ENCODE measurements around the gene IGFBP2. TPM values are rescaled to one million over a fixed set of nuclear protein-coding genes. Genes with fewer than 3 reads are reported as not detected.

IGFBP2 gene
- total and polyA plus RNA-seq, 2 donors (not counting 1 experiment from before 2014, with no cell fraction given) = not detected

DNA sequence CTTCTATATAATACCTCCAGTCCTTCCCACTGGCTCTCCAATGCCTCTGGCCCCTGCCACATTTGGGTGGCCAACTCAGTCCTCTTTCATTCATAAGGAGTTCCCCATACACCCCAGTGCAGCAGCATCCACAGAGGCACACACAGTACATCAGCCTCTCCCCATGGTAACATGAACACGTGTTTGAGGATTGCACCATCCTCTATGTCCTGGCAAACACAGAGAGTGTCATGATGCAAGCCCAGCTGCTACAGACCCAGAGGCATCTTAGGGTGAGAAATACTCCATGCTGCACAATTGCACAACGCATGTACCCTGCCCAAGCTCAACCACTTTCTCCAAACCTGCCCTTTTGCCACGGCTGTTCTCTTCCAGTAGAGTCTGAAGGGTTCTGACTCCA is 50.6 kb downstream of the IGFBP2 start:
- no peaks in the 10 kb centered on the region for H3K4me1 ChIP-seq (ENCODE audit: control insufficient read depth in 2 of 2, insufficient read depth in 2 of 2, low read length in 2 of 2)
- no peaks in the 10 kb centered on the region for H3K9me3 Mint-ChIP-seq (ENCODE audit: insufficient read depth)
- no peaks in the 10 kb centered on the region for H3K4me1 Mint-ChIP-seq
- peaks cover 63% of the 10 kb centered on the region for H3K27me3 Mint-ChIP-seq
- CTCF ChIA-PET = interaction anchor here (0.7 to 3.3 kb wide), 3 partner anchors 9 to 1029 kb away, joined by 3 to 21 read pairs (median 4); no protein-coding TSS in a partner anchor
- H3K79me2 ChIP-seq (ENCODE audit: control insufficient read depth, insufficient read depth, low read length) = no peaks in the 10 kb centered on the region
- H4K20me1 ChIP-seq (ENCODE audit: control insufficient read depth, insufficient read depth, low read length, poor library complexity, severe bottlenecking) = no peaks in the 10 kb centered on the region
- POLR2A ChIA-PET = no interaction called here
- no peak overlapping the region for H3K27ac ChIP-seq (ENCODE audit: low read length in 2 of 2)
- ATAC-seq (ENCODE audit: low read depth) = no peak
- no peak overlapping the region for H3K4me3 Mint-ChIP-seq
- no peaks in the 10 kb centered on the region for H3K36me3 ChIP-seq (replicated peaks in 1 of 2; ENCODE audit: control extremely low read depth in 1 of 2, control insufficient read depth in 1 of 2, extremely low read depth in 1 of 2, insufficient read depth in 2 of 2, low read length in 1 of 2)
- no peak for DNase-seq
- no peak overlapping the region for H3K4me3 ChIP-seq (ENCODE audit: control extremely low read depth in 1 of 5, extremely low read depth in 1 of 5, insufficient read depth in 1 of 5, low read depth in 2 of 5, low read length in 4 of 5)
- TF ChIP-seq, protein P1, sequence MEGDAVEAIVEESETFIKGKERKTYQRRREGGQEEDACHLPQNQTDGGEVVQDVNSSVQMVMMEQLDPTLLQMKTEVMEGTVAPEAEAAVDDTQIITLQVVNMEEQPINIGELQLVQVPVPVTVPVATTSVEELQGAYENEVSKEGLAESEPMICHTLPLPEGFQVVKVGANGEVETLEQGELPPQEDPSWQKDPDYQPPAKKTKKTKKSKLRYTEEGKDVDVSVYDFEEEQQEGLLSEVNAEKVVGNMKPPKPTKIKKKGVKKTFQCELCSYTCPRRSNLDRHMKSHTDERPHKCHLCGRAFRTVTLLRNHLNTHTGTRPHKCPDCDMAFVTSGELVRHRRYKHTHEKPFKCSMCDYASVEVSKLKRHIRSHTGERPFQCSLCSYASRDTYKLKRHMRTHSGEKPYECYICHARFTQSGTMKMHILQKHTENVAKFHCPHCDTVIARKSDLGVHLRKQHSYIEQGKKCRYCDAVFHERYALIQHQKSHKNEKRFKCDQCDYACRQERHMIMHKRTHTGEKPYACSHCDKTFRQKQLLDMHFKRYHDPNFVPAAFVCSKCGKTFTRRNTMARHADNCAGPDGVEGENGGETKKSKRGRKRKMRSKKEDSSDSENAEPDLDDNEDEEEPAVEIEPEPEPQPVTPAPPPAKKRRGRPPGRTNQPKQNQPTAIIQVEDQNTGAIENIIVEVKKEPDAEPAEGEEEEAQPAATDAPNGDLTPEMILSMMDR (IDR thresholded peaks at IDR 0.05) = no peak
- TF ChIP-seq EZH2 (IDR thresholded peaks at IDR 0.05; ENCODE audit: borderline replicate concordance, insufficient read depth, low read depth, low read length, poor library complexity, severe bottlenecking) = no peak
- peaks cover 0 to 25% (median 5%) of the 10 kb centered on the region in 4 experiments for H3K27me3 ChIP-seq (replicated peaks in 1 of 4; ENCODE audit: control extremely low read depth in 1 of 4, control insufficient read depth in 3 of 4, insufficient read depth in 4 of 4, low read length in 3 of 4)
- no peaks in the 10 kb centered on the region for H3K9me3 ChIP-seq (ENCODE audit: control extremely low read depth in 1 of 3, control insufficient read depth in 2 of 3, insufficient read depth in 1 of 3, low read length in 2 of 3)
- no peak overlapping the region for H3K27ac Mint-ChIP-seq
- H2AFZ ChIP-seq (ENCODE audit: insufficient read depth, low read depth, low read length, poor library complexity, severe bottlenecking) = no peak overlapping the region
- no peak overlapping the region for H3K4me2 ChIP-seq (replicated peaks; ENCODE audit: low read depth, low read length, poor library complexity, severe bottlenecking)
- intact Hi-C loops (cut with micrococcal nuclease) = no loop called here
- no peak overlapping the region for H3K9ac ChIP-seq (ENCODE audit: low read length)
- 86% methylated on average over 3 of the region's 3 CpGs for WGBS (ENCODE audit: insufficient coverage)

DNA sequence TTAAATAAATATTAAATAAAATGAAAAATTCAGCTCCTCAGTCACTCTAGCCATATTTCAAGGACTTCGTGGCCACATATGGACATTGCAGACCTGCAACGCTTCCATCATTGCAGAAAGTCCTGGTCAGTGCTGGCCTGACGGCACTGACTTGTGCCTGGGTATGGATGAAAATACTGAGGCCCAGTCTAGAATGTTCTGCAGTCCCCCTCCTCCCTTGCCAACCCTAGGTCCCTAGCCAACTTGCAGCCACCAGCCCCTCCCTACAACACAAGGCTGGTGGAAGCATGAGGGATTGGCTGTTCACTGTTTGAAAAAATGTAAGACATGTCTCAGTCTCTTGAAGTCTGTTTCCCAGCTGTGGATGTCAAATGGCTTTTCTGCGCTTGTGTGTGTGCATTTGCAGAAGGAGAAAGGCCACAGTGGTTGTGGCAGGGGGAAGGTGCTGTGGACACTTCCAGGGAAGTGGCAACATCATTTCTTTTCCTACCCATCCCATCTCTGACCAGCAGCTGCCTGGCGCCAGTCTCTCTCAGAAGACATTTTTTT is 52.2 kb downstream of the IGFBP2 start:
- no peaks in the 10 kb centered on the region for H3K9me3 Mint-ChIP-seq (ENCODE audit: insufficient read depth)
- no peak for ATAC-seq (ENCODE audit: low read depth)
- Histone ChIP-seq H3K4me2 (replicated peaks; ENCODE audit: low read depth, low read length, poor library complexity, severe bottlenecking) (no peak overlapping the region), H3K9me3 (ENCODE audit: control extremely low read depth in 1 of 3, control insufficient read depth in 2 of 3, insufficient read depth in 1 of 3, low read length in 2 of 3) (no peaks in the 10 kb centered on the region), H3K27me3 (replicated peaks in 1 of 4; ENCODE audit: control extremely low read depth in 1 of 4, control insufficient read depth in 3 of 4, insufficient read depth in 4 of 4, low read length in 3 of 4) (peaks cover 0 to 36% (median 14%) of the 10 kb centered on the region in 4 experiments), H3K79me2 (ENCODE audit: control insufficient read depth, insufficient read depth, low read length) (no peaks in the 10 kb centered on the region), H4K20me1 (ENCODE audit: control insufficient read depth, insufficient read depth, low read length, poor library complexity, severe bottlenecking) (no peaks in the 10 kb centered on the region), H3K4me3 (ENCODE audit: control extremely low read depth in 1 of 5, extremely low read depth in 1 of 5, insufficient read depth in 1 of 5, low read depth in 2 of 5, low read length in 4 of 5) (no peak overlapping the region), H3K36me3 (replicated peaks in 1 of 2; ENCODE audit: control extremely low read depth in 1 of 2, control insufficient read depth in 1 of 2, extremely low read depth in 1 of 2, insufficient read depth in 2 of 2, low read length in 1 of 2) (no peaks in the 10 kb centered on the region), H3K9ac (ENCODE audit: low read length) (no peak overlapping the region), H2AFZ (ENCODE audit: insufficient read depth, low read depth, low read length, poor library complexity, severe bottlenecking) (no peak overlapping the region), H3K27ac (ENCODE audit: low read length in 2 of 2) (no peak overlapping the region), H3K4me1 (ENCODE audit: control insufficient read depth in 2 of 2, insufficient read depth in 2 of 2, low read length in 2 of 2) (no peaks in the 10 kb centered on the region)
- TF ChIP-seq EZH2 (IDR thresholded peaks at IDR 0.05; ENCODE audit: borderline replicate concordance, insufficient read depth, low read depth, low read length, poor library complexity, severe bottlenecking) = no peak
- TF ChIP-seq, protein P1 (IDR thresholded peaks at IDR 0.05) = no peak
- POLR2A ChIA-PET = no interaction called here
- CTCF ChIA-PET = interaction anchor here (1.0 to 3.3 kb wide), 2 partner anchors 826 to 1028 kb away, joined by 3 to 21 read pairs; no protein-coding TSS in a partner anchor
- H3K4me1 Mint-ChIP-seq = no peaks in the 10 kb centered on the region
- H3K27ac Mint-ChIP-seq = no peak overlapping the region
- peaks cover 65% of the 10 kb centered on the region for H3K27me3 Mint-ChIP-seq
- 100% methylated on average over 1 of the region's 5 CpGs for WGBS (ENCODE audit: insufficient coverage)
- intact Hi-C loops (cut with micrococcal nuclease) = no loop called here
- DNase-seq = no peak
- no peak overlapping the region for H3K4me3 Mint-ChIP-seq
